LHCN-M2 (cell line): Measurements from ENCODE around the gene PWP2. TPM values are rescaled to one million over a fixed set of nuclear protein-coding genes. Genes with fewer than 3 reads are reported as not detected.
"Not testable (repeated sequence)": the region's sequence is repeated elsewhere in the genome, so short reads cannot be mapped to it uniquely, and the experiment has no call there.

Experiments used
- DNase-seq: peaks from one replicate; pipeline ENCODE4 v3.0.0-alpha.2; 2012; ENCODE audit warnings: low read depth
- total RNA-seq: library from RNA; depleted of rRNA; stranded (reverse); fragments of >200 nt; gene quantifications from 2 replicates; pipeline ENCODE4 v1.2.3, GENCODE V29; 2014

Gene PWP2
- total RNA-seq, 1 experiment from 2014 or later, result 28.0 TPM

GRCh38 chr21:44138039-44138438, 30.8 kb downstream of the PWP2 start:
- DNase-seq, result not testable (repeated sequence)

GRCh38 chr21:44139787-44140551, 32.8 kb downstream of the PWP2 start:
- DNase-seq, result peak; percentile 0

GRCh38 chr21:44140552-44140932, 33.3 kb downstream of the PWP2 start:
- DNase-seq, result not testable (repeated sequence)

- not testable (repeated sequence) for DNase-seq
These were observed 35.3 kb downstream of the PWP2 start for GRCh38 chr21:44142470-44142869.

- DNase-seq, result not testable (repeated sequence)
These were observed 36.2 kb downstream of the PWP2 start for GRCh38 chr21:44143380-44143779.

- DNase-seq, result not testable (repeated sequence)
These were observed 36.8 kb downstream of the PWP2 start for GRCh38 chr21:44143996-44144395.

GRCh38 chr21:44144784-44145602, 37.8 kb downstream of the PWP2 start:
- not testable (repeated sequence) for DNase-seq

- DNase-seq, result not testable (repeated sequence)
These were observed 38.4 kb downstream of the PWP2 start for GRCh38 chr21:44145616-44146015.

- DNase-seq, result not testable (repeated sequence)
These were observed 39.9 kb downstream of the PWP2 start for GRCh38 chr21:44147108-44147507.

GRCh38 chr21:44150255-44150654, 43.1 kb downstream of the PWP2 start:
- not testable (repeated sequence) for DNase-seq

GRCh38 chr21:44153214-44153888, 46.2 kb downstream of the PWP2 start:
- peak; percentile 2 for DNase-seq

- DNase-seq, result not testable (repeated sequence)
These were observed 46.7 kb downstream of the PWP2 start for GRCh38 chr21:44153889-44154228.

GRCh38 chr21:44154816-44155230, 47.6 kb downstream of the PWP2 start:
- not testable (repeated sequence) for DNase-seq

GRCh38 chr21:44155231-44155993, 48.2 kb downstream of the PWP2 start:
- not testable (repeated sequence) for DNase-seq

- DNase-seq, result not testable (repeated sequence)
These were observed 48.8 kb downstream of the PWP2 start for GRCh38 chr21:44155994-44156380.

GRCh38 chr21:44157439-44158081, 50.4 kb downstream of the PWP2 start:
- DNase-seq, result not testable (repeated sequence)

GRCh38 chr21:44158082-44158468, 50.9 kb downstream of the PWP2 start:
- not testable (repeated sequence) for DNase-seq

GRCh38 chr21:44159349-44160297, 52.4 kb downstream of the PWP2 start:
- DNase-seq, result not testable (repeated sequence)

- not testable (repeated sequence) for DNase-seq
These were observed 53.1 kb downstream of the PWP2 start for GRCh38 chr21:44160298-44160672.

GRCh38 chr21:44160821-44161220, 53.6 kb downstream of the PWP2 start:
- DNase-seq, result not testable (repeated sequence)
